ENCODE measurements around the gene RUNX2. TPM values are rescaled to one million over a fixed set of nuclear protein-coding genes. Genes with fewer than 3 reads are reported as not detected.

The RUNX2 gene
- total and polyA plus RNA-seq, 3 donors from 2014 or later: 2.9 to 6.0 (median 4.3) TPM

- intact Hi-C loops (cut with DNase I; ENCODE audit: low total_unique reads): no loop called here
- no peak overlapping the region for H3K27ac ChIP-seq
- no peaks in the 10 kb centered on the region for H3K27me3 ChIP-seq
- H3K4me3 ChIP-seq: no peak overlapping the region
- TF ChIP-seq, protein P1, sequence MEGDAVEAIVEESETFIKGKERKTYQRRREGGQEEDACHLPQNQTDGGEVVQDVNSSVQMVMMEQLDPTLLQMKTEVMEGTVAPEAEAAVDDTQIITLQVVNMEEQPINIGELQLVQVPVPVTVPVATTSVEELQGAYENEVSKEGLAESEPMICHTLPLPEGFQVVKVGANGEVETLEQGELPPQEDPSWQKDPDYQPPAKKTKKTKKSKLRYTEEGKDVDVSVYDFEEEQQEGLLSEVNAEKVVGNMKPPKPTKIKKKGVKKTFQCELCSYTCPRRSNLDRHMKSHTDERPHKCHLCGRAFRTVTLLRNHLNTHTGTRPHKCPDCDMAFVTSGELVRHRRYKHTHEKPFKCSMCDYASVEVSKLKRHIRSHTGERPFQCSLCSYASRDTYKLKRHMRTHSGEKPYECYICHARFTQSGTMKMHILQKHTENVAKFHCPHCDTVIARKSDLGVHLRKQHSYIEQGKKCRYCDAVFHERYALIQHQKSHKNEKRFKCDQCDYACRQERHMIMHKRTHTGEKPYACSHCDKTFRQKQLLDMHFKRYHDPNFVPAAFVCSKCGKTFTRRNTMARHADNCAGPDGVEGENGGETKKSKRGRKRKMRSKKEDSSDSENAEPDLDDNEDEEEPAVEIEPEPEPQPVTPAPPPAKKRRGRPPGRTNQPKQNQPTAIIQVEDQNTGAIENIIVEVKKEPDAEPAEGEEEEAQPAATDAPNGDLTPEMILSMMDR (IDR thresholded peaks at IDR 0.05): no peak
- no peak for TF ChIP-seq POLR2A (IDR thresholded peaks at IDR 0.05)
- H3K9me3 ChIP-seq: no peaks in the 10 kb centered on the region
- WGBS, 2 donors: 90 to 95% methylated on average over 6 of the region's 6 CpGs
- no peaks in the 10 kb centered on the region for H3K4me1 ChIP-seq
- DNase-seq: no peak
- H3K36me3 ChIP-seq (ENCODE audit: low read depth, missing control alignments): no peaks in the 10 kb centered on the region
These were observed 163.7 kb downstream of the RUNX2 start for GRCh38 chr6:45491874-45492273.

DNA sequence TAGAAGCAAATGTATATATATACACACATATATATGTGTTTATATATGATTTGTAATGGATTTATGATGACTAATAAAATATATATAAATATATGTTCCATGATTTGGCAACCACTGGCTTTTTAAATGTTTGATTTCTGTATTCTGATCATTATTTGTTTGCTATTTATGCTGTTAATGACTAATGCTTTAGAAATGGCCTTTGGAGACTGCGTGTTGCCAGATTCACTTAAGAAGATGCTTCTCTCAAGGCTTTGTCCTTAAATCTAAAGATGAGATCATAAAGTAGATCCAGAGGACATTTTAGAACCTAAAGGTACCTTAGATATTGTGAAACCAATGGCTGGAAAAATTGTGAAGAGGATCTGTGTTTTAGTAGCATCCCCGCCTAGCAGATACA is 165.6 kb downstream of the RUNX2 start:
- no peaks in the 10 kb centered on the region for H3K27me3 ChIP-seq
- no peaks in the 10 kb centered on the region for H3K36me3 ChIP-seq (ENCODE audit: low read depth, missing control alignments)
- DNase-seq: no peak
- TF ChIP-seq POLR2A (IDR thresholded peaks at IDR 0.05): no peak
- TF ChIP-seq, protein P1 (IDR thresholded peaks at IDR 0.05): no peak
- intact Hi-C loops (cut with DNase I; ENCODE audit: low total_unique reads): no loop called here
- H3K27ac ChIP-seq: no peak overlapping the region
- WGBS, 2 donors: 93 to 97% methylated on average over 2 of the region's 2 CpGs
- H3K9me3 ChIP-seq: no peaks in the 10 kb centered on the region
- H3K4me1 ChIP-seq: no peaks in the 10 kb centered on the region
- no peak overlapping the region for H3K4me3 ChIP-seq

- 73 to 80% methylated on average over 3 of the region's 3 CpGs for WGBS, 2 donors
- no peak for DNase-seq
- Histone ChIP-seq H3K9me3 (no peaks in the 10 kb centered on the region), H3K4me3 (no peak overlapping the region), H3K36me3 (ENCODE audit: low read depth, missing control alignments) (no peaks in the 10 kb centered on the region), H3K27me3 (no peaks in the 10 kb centered on the region), H3K27ac (no peak overlapping the region), H3K4me1 (no peaks in the 10 kb centered on the region)
- intact Hi-C loops (cut with DNase I; ENCODE audit: low total_unique reads): no loop called here
- TF ChIP-seq, protein P1 (IDR thresholded peaks at IDR 0.05): no peak
- TF ChIP-seq POLR2A (IDR thresholded peaks at IDR 0.05): no peak
These were observed 166.4 kb downstream of the RUNX2 start for GRCh38 chr6:45494416-45495135.

GRCh38 chr6:45495429-45496084 is 167.4 kb downstream of the RUNX2 start:
- Histone ChIP-seq H3K27ac (no peak overlapping the region), H3K27me3 (no peaks in the 10 kb centered on the region), H3K4me1 (no peaks in the 10 kb centered on the region), H3K36me3 (ENCODE audit: low read depth, missing control alignments) (no peaks in the 10 kb centered on the region), H3K4me3 (no peak overlapping the region), H3K9me3 (no peaks in the 10 kb centered on the region)
- WGBS, 2 donors: 71 to 80% methylated on average over 3 of the region's 3 CpGs
- intact Hi-C loops (cut with DNase I; ENCODE audit: low total_unique reads): no loop called here
- TF ChIP-seq, protein P1 (IDR thresholded peaks at IDR 0.05): no peak
- TF ChIP-seq POLR2A (IDR thresholded peaks at IDR 0.05): no peak
- no peak for DNase-seq

Measured in testis (tissue), 3 donors.